Neural cell (in vitro differentiated cells): ENCODE results near the gene PDGFB. TPM values are rescaled to one million over a fixed set of nuclear protein-coding genes. Genes with fewer than 3 reads are reported as not detected.

Experiments
- H2AFZ ChIP-seq: fragments of 200-600, 300-800 bp; sonication (generic), shearing (Covaris generic); 2 replicates; pipeline ENCODE4 v1.6.0; 2014; ENCODE audit warnings: low read depth, mild to moderate bottlenecking, antibody characterized with exemption, low read length, moderate library complexity
- H3F3A ChIP-seq: fragments of 200-600 bp; shearing (Covaris generic); 2 replicates; pipeline ENCODE4 v1.6.1; 2016; ENCODE audit warnings: mild to moderate bottlenecking, moderate library complexity, mixed read lengths, antibody characterized with exemption, low read length; ENCODE audit not compliant: insufficient read depth, poor library complexity, severe bottlenecking
- H3K27ac ChIP-seq: fragments of 200-600, 300-800 bp; sonication (generic), shearing (Covaris generic); 2 replicates; pipeline ENCODE4 v1.5.1; 2014; ENCODE audit warnings: mild to moderate bottlenecking, low read length, moderate library complexity
- H3K27me3 ChIP-seq: fragments of 300-800, 200-600 bp; sonication (generic), shearing (Covaris generic); 2 replicates; pipeline ENCODE4 v1.6.0; 2014; ENCODE audit warnings: mild to moderate bottlenecking, low read depth, low read length, moderate library complexity; ENCODE audit not compliant: insufficient read depth
- H3K36me3 ChIP-seq: fragments of 300-800, 200-600 bp; sonication (generic), shearing (Covaris generic); 2 replicates; pipeline ENCODE4 v1.5.1; 2014; ENCODE audit warnings: mild to moderate bottlenecking, antibody characterized with exemption, low read length, moderate library complexity; ENCODE audit not compliant: insufficient read depth
- H3K4me2 ChIP-seq: fragments of 300-800, 200-600 bp; sonication (generic), shearing (Covaris generic); 2 replicates; pipeline ENCODE4 v1.6.0; 2014; ENCODE audit warnings: mild to moderate bottlenecking, low read length
- H3K4me3 ChIP-seq: fragments of 300-800, 200-600 bp; sonication (generic), shearing (Covaris generic); 2 replicates; pipeline ENCODE4 v1.5.1; 2014; ENCODE audit warnings: mild to moderate bottlenecking, low read length, moderate library complexity
- H3K79me2 ChIP-seq: fragments of 200-600 bp; shearing (Covaris generic); replicated peaks from 2 replicates; pipeline ENCODE4 v1.6.0; 2014; ENCODE audit warnings: mild to moderate bottlenecking, low read length, moderate library complexity; ENCODE audit not compliant: insufficient read depth
- H3K9ac ChIP-seq: fragments of 300-800, 200-600 bp; sonication (generic), shearing (Covaris generic); 2 replicates; pipeline ENCODE4 v1.6.1; 2016; ENCODE audit warnings: mild to moderate bottlenecking, low read length, mixed read lengths
- H3K9me2 ChIP-seq: fragments of 200-600 bp; shearing (Covaris generic); 2 replicates; pipeline ENCODE4 v1.6.1; 2016; ENCODE audit warnings: mild to moderate bottlenecking, low read length, mixed read lengths; ENCODE audit not compliant: insufficient read depth
- H3K9me3 ChIP-seq: fragments of 200-600, 300-800 bp; sonication (generic), shearing (Covaris generic); 2 replicates; pipeline ENCODE4 v1.6.1; 2016; ENCODE audit warnings: mild to moderate bottlenecking, mixed run types, low read length, moderate library complexity, mixed read lengths
- H4K20me1 ChIP-seq: fragments of 200-600 bp; shearing (Covaris generic); 2 replicates; pipeline ENCODE4 v1.6.1; 2016; ENCODE audit warnings: mild to moderate bottlenecking, mixed run types; ENCODE audit not compliant: insufficient read depth
- EP300 ChIP-seq: fragments of 450-650 bp; conservative IDR thresholded peaks from 2 replicates; pipeline ENCODE4 v1.6.1; 2014; ENCODE audit warnings: antibody characterized with exemption, mild to moderate bottlenecking, moderate library complexity; ENCODE audit not compliant: poor library complexity, severe bottlenecking
- EZH2 ChIP-seq: fragments of 200-600, 300-800 bp; shearing (Covaris generic), sonication (generic); IDR thresholded peaks from 2 replicates; pipeline ENCODE4 v1.6.1; 2014; ENCODE audit warnings: antibody characterized with exemption, low read length, borderline replicate concordance, mild to moderate bottlenecking; ENCODE audit not compliant: insufficient read depth, poor library complexity, severe bottlenecking
- MXI1 ChIP-seq: fragments of 450-650 bp; conservative IDR thresholded peaks from 2 replicates; pipeline ENCODE4 v1.6.1; 2014; ENCODE audit warnings: antibody characterized with exemption, mild to moderate bottlenecking; ENCODE audit not compliant: poor library complexity, severe bottlenecking
- POLR2AphosphoS5 ChIP-seq: IDR thresholded peaks from 2 replicates; pipeline ENCODE4 v1.6.1; 2012
- RAD21 ChIP-seq: fragments of 450-650 bp; conservative IDR thresholded peaks from 2 replicates; pipeline ENCODE4 v1.6.1; 2014; ENCODE audit warnings: antibody characterized with exemption, mild to moderate bottlenecking, moderate library complexity
- SMC3 ChIP-seq: fragments of 450-650 bp; conservative IDR thresholded peaks from 2 replicates; pipeline ENCODE4 v1.6.1; 2014; ENCODE audit warnings: antibody characterized with exemption, mild to moderate bottlenecking, moderate library complexity; ENCODE audit not compliant: poor library complexity
- TAF1 ChIP-seq: IDR thresholded peaks from 2 replicates; pipeline ENCODE4 v1.6.1; 2012; ENCODE audit warnings: low read depth
- polyA plus RNA-seq: library from polyadenylated mRNA; depleted of rRNA; stranded (reverse); fragments of >200 nt; gene quantifications from 2 replicates; pipeline ENCODE4 v1.2.3, GENCODE V29; 2014
- TF ChIP-seq, protein P1 (sequence below): IDR thresholded peaks from 2 replicates; pipeline ENCODE4 v1.6.1; 2012; ENCODE audit warnings: borderline replicate concordance
- TF ChIP-seq, protein P2 (sequence below): fragments of 450-650 bp; IDR thresholded peaks from 2 replicates; pipeline ENCODE4 v1.5.1; 2014; ENCODE audit warnings: antibody characterized with exemption, mild to moderate bottlenecking, moderate library complexity; ENCODE audit not compliant: poor library complexity, severe bottlenecking

The PDGFB gene
- polyA plus RNA-seq, 1 donor from 2014 or later, result 0.61 TPM

DNA sequence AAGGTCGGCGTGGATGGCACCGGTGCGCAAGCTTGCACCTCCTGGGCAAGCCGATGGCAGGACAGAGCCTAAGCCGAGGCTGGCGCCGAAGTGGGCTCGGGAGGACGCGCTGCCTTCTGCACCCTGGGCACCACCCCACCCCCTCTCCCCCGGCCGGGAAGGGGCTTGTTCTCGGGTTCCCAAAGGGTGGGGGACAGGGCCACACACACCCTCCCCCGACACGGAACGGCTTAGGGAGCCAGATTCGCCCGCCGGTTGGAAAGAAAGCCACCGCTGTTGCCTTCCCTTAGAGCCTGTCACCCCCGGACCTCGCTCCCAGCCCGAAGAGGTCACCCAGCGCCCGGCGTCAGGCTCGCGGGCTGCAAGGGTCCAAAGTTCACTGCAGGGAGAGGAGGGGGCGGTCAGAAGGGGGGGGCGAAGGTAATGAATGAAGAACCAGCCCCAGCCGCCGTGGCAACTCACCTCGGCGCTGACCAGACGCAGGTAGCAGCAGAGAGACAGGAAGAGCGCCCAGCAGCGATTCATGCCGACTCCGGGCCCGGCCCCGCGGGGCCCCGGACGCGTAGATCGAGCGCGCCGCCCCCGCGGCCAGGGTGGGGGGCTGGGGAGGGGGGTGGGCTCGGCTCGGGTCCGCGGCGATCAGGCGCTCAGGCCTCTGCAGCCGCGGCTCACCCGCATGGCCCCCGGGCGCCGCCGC is 1.2 kb downstream of the PDGFB start:
- Histone ChIP-seq H4K20me1 (no peaks in the 10 kb centered on the region), H3K27me3 (peaks cover 62% of the 10 kb centered on the region), H3K79me2 (no peaks in the 10 kb centered on the region), H2AFZ (no peak overlapping the region), H3K9ac (peak overlapping the region; percentile 48), H3K36me3 (no peaks in the 10 kb centered on the region), H3K4me3 (peak overlapping the region; percentile 65), H3K4me2 (peak overlapping the region; percentile 51), H3F3A (no peaks in the 10 kb centered on the region), H3K27ac (no peak overlapping the region), H3K9me3 (no peaks in the 10 kb centered on the region), H3K9me2 (no peaks in the 10 kb centered on the region)
- no peak for TF ChIP-seq TAF1
- TF ChIP-seq POLR2AphosphoS5, result peak; percentile 3

DNA sequence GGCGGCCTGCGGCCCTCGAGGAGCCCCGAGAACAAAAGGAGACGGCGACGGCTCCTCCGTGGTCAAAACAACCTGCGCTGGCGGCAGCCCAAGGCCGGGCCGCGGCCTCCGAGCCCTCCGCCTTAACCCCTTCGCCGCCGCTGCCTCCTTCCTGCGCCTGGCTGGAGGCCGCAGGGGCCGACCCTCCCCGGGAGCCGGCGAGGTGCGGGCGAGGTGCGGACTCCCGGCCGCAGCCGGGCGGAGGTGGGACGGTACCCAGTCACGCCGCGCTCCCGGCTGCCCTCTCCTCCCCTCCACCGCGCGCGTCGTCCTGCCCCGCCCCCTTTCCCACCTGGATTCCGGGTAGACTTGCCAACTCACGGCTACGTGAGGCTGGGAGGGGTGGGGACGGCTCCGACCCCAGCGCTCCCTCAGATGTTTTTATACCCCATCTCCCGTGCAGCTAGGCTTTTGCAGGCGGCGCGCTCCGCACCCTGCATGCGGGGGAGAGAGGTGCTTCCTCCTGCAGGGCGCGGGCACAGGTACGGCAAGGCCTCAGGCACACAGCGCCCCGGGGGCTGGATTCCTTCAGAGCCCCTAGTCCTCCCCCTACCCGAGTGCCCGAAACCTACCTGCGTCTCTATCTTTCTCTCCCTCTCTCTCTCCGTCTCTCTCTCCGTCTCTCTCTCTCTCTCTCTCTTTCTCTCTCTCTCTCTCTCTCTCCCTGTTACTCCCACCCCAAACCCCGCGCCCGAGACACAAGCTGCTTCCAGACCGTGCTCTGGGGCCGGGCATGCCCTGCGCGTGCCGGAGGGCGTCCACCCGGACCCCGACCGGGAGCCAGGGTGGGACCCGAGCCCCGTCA is 2.0 kb downstream of the PDGFB start:
- H3K9me3 ChIP-seq, result no peaks in the 10 kb centered on the region
- H3K79me2 ChIP-seq, result no peaks in the 10 kb centered on the region
- peaks cover 62% of the 10 kb centered on the region for H3K27me3 ChIP-seq
- peak overlapping the region; percentile 51 for H3K4me2 ChIP-seq
- H3K4me3 ChIP-seq, result peak overlapping the region; percentile 65
- H3K9ac ChIP-seq, result peak overlapping the region; percentile 48
- H3F3A ChIP-seq, result no peaks in the 10 kb centered on the region
- H3K36me3 ChIP-seq, result no peaks in the 10 kb centered on the region
- TF ChIP-seq EZH2, result peak; percentile 38
- TF ChIP-seq TAF1, result no peak
- no peak overlapping the region for H2AFZ ChIP-seq
- H4K20me1 ChIP-seq, result no peaks in the 10 kb centered on the region
- no peak overlapping the region for H3K27ac ChIP-seq
- H3K9me2 ChIP-seq, result no peaks in the 10 kb centered on the region

DNA sequence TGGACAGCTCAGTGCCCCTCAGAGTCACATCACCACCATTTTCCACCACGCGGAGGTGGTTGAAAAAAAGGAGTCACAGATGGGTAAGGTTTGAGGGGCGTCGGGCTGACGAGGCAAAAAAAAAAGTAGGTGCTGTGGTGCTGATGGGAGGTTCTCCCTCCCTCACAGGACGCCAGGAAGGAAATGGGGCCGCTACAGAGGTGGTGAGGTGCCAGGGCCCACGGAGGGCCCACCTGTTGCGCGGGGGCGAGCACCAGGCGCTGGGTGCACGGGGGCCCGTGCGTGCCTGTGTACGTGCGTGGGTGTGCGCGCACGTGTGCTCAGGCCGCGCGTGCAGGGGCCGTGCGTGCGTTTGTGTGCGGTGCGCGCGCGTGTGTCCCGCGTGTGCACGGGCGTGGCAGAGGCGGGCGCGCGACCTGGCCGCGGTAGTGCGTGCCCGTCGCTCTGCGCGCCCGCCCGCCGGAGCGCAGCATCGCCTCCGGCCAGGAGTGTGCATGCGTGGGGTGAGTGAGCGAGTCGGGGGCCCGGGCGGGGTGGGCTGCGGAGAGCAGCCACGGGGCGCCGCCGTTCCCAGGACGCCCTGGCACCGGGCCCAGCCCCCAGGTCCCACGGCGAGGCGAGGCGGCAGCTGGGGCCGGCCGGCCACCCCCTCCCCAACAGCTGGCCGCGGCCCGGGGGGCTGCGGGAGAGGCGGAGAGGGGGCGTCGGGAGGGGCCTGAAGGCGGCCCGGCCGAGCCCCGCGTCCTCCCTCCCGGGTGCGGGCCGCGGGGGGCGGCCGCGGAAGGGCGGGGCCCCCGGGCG is 2.8 kb downstream of the PDGFB start:
- Histone ChIP-seq H3K9ac (peak overlapping the region; percentile 48), H4K20me1 (no peaks in the 10 kb centered on the region), H3K9me2 (no peaks in the 10 kb centered on the region), H2AFZ (no peak overlapping the region), H3K9me3 (no peaks in the 10 kb centered on the region), H3K79me2 (no peaks in the 10 kb centered on the region), H3K4me2 (no peak overlapping the region), H3K4me3 (peak overlapping the region; percentile 65), H3K27me3 (peaks cover 57% of the 10 kb centered on the region), H3K36me3 (no peaks in the 10 kb centered on the region), H3F3A (no peaks in the 10 kb centered on the region), H3K27ac (no peak overlapping the region)
- TF ChIP-seq POLR2AphosphoS5 (no peak), EP300 (no peak), RAD21 (no peak), EZH2 (no peak), SMC3 (no peak), MXI1 (no peak)
- TF ChIP-seq, protein P1, sequence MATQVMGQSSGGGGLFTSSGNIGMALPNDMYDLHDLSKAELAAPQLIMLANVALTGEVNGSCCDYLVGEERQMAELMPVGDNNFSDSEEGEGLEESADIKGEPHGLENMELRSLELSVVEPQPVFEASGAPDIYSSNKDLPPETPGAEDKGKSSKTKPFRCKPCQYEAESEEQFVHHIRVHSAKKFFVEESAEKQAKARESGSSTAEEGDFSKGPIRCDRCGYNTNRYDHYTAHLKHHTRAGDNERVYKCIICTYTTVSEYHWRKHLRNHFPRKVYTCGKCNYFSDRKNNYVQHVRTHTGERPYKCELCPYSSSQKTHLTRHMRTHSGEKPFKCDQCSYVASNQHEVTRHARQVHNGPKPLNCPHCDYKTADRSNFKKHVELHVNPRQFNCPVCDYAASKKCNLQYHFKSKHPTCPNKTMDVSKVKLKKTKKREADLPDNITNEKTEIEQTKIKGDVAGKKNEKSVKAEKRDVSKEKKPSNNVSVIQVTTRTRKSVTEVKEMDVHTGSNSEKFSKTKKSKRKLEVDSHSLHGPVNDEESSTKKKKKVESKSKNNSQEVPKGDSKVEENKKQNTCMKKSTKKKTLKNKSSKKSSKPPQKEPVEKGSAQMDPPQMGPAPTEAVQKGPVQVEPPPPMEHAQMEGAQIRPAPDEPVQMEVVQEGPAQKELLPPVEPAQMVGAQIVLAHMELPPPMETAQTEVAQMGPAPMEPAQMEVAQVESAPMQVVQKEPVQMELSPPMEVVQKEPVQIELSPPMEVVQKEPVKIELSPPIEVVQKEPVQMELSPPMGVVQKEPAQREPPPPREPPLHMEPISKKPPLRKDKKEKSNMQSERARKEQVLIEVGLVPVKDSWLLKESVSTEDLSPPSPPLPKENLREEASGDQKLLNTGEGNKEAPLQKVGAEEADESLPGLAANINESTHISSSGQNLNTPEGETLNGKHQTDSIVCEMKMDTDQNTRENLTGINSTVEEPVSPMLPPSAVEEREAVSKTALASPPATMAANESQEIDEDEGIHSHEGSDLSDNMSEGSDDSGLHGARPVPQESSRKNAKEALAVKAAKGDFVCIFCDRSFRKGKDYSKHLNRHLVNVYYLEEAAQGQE, result no peak
- TF ChIP-seq, protein P2, sequence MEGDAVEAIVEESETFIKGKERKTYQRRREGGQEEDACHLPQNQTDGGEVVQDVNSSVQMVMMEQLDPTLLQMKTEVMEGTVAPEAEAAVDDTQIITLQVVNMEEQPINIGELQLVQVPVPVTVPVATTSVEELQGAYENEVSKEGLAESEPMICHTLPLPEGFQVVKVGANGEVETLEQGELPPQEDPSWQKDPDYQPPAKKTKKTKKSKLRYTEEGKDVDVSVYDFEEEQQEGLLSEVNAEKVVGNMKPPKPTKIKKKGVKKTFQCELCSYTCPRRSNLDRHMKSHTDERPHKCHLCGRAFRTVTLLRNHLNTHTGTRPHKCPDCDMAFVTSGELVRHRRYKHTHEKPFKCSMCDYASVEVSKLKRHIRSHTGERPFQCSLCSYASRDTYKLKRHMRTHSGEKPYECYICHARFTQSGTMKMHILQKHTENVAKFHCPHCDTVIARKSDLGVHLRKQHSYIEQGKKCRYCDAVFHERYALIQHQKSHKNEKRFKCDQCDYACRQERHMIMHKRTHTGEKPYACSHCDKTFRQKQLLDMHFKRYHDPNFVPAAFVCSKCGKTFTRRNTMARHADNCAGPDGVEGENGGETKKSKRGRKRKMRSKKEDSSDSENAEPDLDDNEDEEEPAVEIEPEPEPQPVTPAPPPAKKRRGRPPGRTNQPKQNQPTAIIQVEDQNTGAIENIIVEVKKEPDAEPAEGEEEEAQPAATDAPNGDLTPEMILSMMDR, result no peak
